HG02973 (cell line): ENCODE results near the gene OGFR.

Experiments
- ATAC-seq: cut with Tn5 transposase; IDR thresholded peaks from one replicate; pipeline ENCODE4 v1.9.1; 2021; ENCODE audit warnings: moderate library complexity; ENCODE audit not compliant: unreplicated experiment

Gene OGFR

DNA sequence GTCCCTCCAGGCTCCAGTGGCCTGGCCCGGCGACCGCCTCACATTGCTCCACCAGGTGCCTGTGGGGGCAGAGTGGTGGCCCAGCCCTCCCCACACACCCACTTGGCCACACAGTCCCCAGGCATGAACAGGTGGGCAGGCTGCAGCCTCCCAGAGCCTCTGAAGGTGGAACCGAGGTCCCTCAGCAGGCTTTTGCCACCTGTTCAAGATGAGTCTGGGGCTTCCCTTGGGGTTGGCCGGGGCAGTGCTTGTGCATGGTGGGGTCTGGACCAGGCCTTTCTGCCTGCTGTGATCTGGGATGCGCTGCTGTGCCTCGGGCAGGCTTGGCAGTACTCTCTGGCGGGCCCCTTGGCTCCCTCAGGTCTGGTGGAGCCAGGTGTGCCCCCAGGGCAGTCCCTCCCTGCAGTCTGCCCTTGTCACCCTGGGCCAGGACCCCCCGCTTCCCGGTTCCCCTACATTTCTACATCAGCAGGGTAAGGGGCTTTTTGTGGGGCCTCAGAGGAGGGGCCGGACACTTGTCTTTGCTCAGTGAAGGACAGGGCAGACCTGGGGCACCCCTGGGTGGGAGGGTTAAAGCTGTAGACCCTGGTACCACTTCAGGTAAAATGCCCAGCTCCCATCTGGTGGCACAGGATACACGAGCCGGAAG is 9.5 kb downstream of the OGFR start:
- no peak for ATAC-seq

DNA sequence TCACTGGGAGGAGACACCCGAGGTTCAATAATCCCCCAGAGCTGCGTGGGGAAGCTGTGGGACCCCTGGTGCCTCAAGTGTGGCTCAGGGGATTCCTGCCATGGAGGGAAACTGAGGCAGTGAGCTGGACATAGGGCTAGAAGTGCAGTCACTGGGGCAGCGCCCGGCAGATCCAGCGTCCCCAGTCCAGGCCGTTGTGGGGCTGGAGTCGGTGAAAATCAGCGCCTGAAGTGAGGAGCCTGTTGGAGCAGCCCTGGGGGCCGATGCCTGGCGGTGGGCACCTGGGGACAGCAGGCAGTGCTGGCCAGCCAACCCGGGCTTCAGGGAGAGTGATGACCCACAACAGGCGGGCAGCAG is 10.1 kb downstream of the OGFR start:
- ATAC-seq, result no peak

DNA sequence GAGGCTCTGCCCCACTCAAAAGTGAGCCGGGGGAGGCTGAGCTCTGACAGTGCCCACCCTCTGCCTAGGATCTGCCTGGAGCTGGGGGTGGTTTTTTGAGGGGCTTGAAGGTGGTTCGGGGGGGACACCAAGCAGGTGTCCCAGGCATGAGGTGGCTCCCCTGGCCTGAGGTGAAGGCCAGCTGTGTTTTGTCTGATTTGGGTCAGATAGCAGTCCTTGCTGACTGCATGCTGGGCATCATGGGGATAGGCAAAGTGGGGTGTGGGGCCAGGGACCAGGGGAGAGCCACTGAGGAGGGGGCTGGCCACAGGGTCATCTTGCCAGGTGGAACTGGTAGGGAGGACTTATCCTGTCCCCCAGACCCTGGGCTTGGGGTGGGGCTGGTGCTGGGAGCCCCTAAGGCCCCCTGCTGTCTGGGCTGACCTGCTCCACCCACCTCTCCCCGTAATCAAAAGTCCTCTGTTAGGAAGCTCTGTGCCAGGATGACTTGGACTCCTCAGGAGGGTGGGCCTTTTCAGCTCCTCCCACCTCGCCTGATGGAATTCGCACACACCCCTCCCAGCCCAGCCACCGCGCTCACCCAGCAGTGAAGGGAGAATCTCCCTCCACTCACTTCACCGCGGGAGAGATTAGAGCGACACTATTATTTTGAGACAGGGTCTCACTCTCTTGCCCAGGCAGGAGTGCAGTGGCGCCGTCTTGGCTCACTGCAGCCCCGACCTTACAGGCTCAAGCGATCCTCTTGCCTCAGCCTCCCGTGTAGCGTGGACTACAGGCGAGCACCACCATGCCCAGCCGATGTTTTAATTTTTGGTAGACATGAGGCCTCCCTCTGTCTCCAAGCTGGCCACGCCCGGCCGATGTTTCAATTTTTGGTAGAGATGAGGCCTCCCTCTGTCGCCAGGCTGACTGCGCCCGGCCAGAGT is 10.7 kb downstream of the OGFR start:
- ATAC-seq, result no peak

DNA sequence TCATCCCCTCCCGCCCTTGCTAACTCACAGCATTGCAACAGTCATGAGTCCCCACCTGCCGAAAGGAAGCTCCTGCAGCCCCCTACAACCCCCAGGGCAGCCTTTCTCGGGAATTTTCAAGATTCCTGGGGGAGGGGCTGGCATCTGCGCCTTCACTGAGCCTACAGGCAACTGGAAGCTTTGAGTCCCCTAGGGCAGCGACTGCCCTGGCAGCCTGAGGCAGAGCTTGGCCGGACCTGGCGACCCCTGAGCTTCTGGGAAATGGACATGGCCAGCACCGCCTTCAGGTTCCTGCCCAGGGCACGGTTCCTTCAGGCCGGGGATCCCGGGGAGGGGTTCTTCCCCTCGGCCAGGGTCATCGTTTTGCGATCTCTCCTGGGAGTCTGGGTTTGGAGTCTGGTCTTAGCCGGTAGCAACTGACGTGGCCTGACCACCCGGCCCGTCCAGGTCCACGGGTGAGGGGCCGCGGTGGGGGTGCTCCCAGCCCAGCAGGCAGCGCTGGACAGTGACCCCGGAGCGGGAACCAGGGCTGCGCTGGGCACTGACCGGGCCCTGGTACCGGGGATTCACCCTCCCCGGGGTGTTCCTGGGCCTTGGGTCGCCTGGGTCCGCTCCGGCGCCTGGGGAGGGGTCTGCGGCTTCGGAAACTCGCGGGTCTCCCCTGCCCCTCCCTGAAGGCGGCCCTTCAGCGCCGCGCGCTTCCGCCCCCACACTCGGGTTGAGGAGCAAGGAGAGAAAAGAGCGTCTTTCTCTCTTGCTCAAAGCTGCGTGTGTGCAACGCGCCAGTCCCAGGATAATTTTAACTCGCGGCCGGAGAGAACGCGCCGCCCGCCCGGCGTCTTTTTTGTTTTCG is 11.6 kb downstream of the OGFR start:
- ATAC-seq, result no peak

DNA sequence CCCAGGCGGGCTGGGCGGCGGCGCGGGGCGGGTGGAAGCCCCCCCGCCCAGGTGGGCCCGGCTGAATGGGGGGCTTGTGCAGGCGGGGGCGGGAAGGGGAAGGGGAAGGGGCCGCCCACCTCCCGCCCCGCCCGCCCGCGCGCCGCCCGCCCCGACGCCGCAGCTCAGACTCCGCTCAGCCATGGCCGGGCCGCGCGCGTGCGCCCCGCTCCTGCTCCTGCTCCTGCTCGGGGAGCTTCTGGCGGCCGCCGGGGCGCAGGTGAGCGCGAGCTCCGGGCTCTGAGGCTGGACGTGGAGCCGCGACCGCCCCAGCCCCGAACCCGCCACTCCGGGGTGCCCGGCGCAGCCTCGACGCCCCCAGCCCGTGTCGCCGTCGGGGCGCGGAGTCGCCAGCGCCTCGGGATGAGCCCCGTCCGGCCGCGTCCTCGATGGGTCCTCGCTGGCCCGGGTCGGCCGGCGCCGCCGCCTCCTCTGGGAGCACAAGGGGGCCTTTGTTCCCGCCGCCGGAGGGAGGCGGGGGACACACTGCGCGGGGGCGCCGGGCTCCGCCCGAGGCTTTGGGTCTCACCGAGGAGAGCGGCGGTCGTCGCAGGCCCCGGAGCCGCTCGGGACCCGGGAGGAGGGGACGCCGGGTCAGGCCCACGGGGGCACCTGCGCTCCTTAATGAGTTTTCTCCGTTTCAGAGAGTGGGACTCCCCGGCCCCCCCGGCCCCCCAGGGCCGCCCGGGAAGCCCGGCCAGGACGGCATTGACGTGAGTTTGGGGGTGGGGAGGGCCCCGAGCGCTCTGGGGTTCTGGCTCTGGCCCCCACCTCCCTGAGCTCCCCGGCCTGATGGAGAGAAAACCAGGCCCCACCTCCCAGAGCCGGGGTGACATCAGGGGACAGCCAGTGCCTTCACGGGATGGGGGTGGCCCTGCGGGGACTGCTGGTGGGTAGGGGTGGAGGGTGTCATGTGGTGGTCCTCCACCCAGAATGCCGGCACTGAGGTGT is 12.5 kb downstream of the OGFR start, which contains the start of gene COL9A3:
TSS of gene COL9A3 (plus strand) at position 167 of the 990 bp plus-strand sequence. CDS start at position 182, 15 bp downstream.
- no peak for ATAC-seq

DNA sequence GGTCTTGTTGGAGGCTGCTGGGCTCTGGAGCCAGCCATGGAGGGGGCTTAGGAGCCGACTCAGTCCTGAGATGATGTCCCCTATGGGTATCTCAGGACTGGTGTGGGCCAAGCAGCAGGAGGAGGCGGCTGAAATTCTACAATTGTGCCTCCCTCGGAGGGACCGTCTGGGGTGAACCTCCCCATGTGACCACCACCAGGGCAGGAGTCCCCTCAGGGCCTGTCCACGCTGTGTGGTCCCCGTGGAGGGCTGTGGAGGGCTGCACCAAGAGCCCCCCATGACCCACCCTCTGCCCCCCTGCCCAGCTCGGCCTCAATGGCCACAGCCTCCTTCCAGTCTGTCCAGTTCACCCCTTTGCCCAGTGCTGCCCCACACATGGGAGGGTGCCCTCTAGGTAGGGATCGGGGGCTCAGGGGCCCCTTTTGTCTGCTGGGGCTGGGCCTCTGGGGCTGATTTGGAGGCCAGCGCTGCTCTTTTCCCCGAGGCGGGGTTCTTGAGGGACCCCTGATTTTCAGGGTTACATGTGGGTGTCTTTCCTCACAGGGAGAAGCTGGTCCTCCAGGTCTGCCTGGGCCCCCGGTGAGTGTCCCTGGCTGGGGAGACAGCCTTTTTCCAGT is 13.4 kb downstream of the OGFR start:
- no peak for ATAC-seq

DNA sequence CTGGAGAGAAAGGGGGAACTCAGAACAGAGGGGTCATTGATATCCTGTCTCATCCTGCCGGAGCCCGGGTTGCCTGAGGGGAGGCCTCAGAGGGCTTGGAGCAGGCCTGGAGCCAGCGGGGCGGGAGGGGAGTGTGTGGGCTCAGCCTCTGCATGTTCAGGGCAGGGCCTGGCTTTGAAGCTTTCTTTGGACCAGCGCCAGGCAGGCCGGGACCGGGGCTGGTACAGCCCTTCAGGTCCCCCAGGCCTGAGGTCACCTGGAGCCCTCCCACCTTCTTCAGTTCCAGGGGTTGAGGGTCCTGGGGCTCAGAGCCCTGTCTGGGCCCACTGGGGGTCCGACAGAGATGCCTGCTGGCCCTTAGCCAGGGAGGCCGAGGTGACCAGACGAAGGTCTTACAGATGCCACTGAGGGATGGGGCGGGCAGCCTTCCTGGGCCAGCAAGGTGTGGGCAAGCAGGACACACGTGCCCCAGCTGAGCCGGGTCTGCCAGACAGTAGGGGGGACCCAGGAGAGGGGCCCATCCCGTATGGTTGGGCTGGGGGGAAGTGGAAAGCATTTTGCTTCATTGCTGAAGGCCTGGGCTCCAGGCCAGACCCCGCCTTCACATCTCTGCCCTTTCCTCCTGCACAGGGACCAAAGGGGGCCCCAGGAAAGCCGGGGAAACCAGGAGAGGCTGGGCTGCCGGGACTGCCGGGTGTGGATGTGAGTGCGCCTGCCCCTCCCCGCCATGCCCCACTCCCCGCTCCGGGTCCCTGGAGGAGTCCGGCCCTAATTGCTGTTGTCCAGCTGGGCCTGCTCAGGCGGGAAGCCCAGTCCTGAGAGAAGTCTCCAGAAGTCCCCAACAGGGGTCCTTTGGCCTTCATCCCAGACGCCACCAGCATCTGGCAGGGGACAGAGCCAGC is 14.2 kb downstream of the OGFR start:
- ATAC-seq, result no peak

DNA sequence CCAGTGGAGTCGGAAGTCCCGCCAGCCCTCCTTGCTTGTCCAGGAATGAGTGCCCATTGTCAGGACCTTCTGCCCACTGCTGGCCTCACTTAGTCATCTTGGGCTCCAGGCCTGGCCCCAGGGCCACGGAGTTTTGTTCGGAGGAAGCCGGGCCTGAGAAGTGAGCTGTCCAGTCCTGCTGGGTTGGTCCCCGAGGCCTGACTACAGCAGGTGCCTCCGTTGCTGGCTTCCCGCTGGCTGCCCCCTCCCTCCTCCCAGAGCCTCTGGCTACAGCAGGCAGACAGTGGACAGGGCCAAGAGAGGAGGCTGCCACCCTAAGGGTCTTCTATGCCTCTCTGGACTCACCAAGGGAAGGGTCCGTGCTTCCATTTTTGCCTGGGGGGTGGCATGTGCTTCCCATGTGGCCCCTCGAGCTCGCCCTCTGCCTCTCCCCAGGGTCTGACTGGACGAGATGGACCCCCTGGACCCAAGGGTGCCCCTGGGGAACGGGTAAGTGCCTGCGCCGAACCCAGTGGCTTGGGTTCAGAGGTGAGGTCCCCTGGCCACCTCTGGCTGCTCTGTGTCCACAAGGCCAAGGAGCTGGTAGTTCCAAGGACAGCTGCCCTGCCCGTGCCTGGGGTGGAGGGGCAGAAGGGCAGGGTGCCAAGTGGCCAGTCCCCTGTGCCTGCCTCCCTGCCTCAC is 15.0 kb downstream of the OGFR start:
- ATAC-seq, result no peak

DNA sequence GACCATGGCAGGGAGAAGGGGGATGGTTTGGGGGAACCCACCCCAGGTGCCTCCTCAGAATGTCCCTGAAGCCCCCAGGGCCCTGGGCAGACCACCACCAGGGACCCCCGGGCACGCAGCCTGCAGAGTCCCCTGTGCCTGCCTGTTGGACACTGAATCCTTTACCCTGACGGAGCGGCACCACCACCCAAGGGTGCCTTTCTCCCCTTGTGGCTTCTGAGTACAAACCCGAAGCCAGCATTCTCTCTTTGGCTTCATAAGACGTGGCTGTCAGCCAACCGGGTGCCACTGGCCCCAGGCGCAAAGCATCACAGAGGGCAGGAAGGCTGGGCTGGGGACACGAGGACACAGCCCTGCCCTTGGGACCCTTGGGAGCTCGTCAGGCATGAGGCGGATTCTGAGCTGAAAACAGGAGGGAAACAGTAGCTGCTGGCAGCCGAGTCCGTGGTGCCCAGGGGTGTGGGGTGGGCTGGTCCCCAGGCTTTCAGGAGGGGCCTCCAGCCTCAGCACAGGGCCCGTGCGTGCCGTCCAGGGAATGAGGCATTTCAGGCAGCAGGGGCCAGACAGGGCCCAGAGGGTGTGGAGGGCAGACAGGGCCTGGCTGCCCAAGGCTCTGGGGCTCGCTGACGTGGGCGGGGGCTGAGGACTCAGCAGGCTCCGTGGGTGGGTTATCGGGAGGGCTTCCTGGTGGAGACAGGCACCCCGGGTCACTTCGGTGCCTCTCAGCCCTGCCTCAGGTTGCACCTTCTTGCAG is 15.8 kb downstream of the OGFR start:
- ATAC-seq, result no peak

DNA sequence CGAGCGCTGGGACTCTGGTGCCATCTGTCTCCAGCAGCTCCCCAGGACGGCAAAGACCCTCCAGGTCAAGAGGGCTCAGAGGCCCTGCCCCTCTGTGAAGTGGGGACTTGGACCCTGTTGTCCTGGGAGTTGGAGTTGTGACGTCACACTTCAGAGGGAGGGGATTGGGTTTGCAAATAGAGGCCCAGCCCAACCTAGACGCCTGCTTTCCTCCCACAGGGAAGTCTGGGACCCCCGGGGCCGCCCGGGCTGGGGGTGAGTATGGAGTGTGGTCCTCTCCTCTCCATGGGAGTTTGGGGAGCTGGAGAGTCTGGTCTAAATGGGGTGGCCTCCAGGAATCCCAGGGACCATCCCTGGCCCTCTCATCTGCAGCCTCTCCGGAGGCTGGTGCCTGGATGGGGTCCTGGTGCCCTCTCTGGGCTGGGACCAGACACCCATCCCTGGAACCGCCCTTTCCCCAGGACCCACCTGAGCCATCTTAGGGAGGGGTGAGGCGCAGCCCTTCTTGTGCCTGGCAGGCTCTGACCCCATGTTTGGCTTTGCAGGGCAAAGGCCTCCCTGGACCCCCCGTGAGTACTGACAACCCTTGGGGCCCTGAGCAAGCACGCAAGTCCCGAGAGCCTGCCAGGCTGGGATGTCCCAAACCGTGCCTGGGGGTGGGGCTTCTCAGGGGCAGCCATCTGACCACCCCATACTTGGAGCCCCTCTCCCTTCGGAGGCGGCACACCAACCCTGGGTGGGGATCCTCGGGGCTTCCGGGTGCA is 16.5 kb downstream of the OGFR start:
- ATAC-seq, result no peak

DNA sequence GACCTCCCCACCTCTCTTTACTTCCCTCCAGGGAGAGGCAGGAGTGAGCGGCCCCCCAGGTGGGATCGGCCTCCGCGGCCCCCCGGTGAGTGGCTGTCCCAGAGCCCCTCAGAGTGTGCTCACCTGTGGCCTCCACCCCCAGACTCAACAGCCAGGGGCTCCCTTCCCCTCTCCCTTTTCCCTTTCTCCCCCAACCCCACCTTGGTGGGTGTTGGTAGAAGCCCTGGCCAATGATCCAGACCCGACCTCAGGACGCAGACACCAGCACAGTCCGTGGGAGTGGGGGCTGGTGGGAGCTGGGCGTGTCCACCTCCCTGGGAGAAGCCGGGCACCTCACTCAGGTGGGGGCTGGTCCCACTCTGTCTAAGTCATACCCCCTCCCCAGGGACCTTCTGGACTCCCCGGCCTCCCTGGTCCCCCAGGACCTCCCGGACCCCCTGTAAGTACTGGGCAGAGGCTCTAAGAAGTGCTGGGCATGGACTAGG is 17.1 kb downstream of the OGFR start:
- no peak for ATAC-seq

DNA sequence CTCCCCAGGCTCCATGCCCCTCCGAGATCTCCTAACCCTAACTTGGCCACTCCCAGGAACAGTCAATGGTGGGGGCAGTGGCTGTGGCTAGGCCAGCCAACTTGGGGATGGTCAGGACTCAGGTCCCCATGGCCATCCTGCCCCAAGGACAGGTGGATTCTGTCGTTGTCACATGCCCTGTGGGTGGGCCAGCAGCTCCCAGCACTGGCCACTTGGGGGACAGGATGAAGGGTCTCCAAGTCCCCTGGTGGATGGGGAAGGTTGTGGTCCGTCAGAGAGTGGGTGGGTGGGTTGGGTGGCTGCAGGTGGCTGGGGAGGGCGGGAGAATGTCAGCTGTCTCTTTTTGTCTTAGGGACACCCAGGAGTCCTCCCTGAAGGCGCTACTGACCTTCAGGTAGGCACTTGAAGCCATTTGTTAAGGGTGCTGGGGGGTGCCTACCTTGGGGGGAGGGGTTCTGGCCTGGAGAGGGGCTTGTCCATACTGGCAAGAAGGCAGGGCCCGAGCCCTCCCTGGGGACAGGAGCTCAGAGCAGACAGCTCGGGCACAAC is 17.7 kb downstream of the OGFR start:
- no peak for ATAC-seq

DNA sequence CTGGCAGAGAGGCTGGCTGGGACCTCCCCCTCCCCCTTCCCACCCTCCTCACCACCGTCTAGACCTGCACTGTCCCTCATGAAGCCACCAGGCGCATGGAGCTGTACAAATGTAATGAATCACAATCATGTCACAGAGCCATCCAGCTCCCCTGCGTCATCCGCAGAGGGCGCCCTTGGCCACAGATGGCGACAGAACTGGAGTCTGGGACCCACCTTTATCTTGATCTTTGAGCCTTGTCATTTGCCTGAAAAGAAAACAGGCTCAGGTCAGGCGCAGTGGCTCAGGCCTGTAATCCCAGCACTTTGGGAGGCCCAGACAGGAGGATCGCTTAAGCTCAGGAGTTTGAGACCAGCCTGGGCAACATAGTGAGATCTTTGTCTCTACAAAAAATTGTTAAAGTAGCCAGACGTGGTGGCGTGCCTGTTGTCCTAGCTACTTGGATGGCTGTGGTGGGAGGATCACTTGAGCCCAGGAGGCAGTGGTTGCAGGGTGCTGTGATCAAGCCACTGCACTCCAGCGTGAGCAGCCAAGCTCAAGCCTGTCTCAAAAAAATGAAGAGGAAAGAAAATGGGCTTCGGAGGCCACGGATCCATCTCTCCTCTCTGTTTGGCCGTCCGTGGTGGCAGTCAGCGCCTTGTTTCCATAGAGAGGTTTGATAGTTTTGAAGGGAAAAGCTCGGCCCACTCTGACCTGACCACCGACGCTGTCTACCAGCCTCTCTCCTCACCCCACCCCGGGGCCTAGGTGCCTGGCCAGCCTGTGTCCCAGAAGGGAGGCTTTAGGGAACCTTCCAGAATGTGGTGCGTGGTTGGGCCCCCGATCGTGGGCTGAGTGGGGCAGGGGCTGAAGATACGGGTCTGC is 18.4 kb downstream of the OGFR start:
- no peak for ATAC-seq

DNA sequence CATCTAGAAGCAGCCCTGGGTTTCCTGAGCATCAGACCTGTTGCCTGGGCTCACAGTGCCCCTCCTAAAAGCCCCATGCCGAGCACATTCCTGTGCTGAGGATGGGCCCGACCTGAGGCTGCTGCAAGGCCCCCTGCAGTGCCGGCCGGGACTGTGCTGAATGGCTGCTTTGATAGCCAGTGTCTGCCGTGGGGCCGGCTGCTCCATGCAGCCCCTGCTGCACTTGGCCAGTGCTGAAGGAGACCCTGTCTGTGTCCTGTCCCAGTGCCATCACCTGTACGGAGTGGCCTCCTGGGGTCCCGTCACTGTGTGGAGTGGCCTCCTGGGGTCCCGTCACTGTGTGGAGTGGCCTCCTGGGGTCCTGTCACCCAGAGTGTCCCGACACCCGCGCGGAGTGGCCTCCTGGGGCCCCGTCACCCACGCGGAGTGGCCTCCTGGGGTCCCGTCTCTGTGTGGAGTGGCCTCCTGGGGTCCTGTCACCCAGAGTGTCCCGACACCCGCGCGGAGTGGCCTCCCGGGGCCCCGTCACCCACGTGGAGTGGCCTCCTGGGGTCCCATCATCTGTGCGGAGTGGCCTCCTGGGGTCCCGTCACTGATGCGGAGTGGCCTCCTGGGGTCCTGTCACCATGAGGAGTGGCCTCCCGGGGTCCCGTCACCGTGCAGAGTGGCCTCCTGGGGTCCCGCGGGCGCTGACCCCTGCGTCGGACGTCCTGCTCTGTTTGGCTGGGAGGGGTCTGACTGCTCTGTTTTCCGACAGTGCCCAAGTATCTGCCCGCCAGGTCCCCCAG is 19.2 kb downstream of the OGFR start:
- no peak for ATAC-seq
